NCI-H2227 treated with DMSO at 0.1 percent for 48 hours (cell line): Measurements from ENCODE around the gene AADAT.
"Not testable (repeated sequence)": the region's sequence is repeated elsewhere in the genome, so short reads cannot be mapped to it uniquely, and the experiment has no call there.

Source experiments
- DNase-seq: peaks from one replicate; lab custom pipeline; 2025; lab: John Stamatoyannopoulos, UW

Gene AADAT

DNA sequence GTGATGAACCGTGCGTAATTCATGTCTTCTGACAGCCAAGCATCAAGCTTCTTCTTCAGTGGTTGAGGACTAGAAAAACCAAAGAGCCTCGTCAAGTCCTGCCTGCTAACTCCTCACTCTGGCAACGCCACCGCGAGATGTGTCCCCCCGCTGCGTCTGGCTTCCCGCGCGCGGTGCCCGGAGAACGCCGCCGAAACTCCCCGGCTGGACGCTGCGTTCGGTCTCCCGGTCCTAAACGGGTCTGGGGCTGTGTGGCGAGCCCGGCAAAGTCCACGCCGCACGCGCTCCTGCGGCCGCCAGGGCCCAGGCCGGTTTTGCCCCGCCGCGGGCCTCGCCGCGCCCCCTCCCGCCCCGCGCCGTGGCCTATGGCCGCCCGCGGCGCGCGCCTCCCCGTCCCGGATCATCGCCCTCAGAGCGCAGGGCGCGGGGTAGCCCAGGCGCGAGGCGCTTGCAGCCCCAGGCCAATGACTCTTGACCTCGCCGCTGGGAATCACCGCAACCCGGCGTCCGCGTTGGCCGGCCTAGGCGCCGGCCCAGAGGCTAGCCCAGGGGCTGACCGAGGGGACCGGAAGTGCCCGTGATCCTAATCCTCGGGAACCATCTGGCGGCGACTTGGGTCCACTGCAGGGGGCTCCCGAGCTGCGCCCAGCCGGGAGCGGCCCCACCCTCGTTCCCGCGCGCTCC, at the start of gene AADAT:
AADAT (minus strand) TSS at position 289 of the 684 bp plus-strand sequence; CDS start at position 23, 266 bp downstream.
- peak; percentile 63 for DNase-seq

DNA sequence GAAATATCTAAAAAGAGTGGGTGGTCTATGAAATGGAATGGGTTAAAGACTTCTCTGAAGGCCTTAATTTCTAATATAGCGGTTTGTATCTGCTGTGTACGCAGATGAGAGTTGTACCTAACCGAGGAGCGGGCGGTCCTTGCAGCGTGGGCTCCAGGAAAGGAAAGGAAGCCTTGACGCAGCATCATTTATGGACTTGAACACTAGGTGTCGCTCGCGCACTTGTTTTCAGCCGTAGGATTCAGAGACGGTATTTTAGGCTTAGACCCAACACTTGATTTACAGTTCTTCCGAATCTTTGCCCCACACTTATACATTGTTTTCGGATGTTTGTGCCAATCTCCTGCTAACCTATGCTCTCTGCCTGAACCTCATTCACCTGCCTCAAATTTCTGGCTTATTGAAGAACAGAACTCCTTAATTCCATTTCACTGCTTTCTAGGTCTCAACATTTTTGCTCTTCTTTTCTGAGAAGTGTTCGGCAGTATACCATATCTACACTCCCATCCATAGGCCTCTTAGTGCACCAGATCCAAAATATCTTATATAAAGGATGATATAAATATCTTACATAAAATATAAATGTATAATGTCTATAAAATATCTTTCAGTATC, 48.9 kb upstream of the AADAT start:
- peak; percentile 76 for DNase-seq

DNA sequence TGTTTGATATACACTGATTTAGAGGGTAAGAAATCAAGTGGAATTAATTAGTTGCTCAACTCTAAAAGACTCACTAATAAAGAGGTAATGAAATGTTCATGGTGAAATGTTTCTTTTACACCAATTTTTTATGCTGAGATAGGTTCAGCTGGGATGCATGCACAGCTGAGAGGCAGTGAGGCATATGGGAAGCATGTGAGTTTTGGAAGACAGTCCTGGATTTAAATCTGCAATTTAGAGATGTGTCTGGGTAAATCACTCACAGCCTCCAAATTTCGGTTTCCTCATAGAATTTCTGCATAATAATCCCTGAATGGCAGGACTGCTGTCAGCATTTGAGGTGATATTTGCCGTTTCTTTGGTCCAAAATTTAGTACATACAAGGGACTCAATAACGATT, 48.2 kb upstream of the AADAT start:
- no peak for DNase-seq

DNA sequence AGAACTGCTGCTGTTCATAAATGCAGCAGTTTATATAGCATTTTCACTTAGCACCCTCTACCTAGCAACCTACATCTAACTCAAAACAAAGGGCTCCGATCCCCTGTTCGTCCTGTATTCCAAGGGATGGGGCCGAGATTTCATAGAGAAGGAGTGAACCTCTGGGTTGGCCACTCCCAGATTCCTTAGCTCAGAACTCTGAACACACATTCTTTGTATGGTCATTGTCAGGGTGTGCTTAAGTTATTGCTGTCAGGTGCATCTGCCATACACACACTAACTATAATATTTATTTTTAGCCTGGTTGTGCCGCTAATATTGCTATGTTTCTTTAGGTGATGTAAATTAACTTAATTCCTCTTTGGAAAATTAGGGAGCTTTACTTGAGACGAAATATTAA, 47.7 kb upstream of the AADAT start:
- no peak for DNase-seq

DNA sequence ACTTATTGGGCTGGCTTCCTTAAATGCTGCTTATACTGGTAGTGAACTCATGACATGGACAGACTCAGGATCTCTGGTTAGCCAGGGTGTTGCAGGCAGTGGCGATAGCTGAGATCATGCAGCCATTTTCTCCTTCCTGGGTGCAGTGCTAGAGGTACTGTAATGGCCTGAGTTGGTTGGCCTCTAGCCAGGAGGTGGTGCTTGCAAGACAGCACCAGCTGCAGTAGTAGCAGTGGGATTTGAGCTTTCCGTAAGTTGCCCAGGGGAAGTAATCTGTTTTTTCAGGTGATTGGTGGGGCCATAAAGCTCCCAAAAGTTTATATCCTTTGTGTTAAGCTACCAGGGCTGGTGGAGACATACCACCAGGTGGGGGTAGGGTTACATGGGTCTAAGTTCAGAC, 45.1 kb upstream of the AADAT start:
- no peak for DNase-seq

DNA sequence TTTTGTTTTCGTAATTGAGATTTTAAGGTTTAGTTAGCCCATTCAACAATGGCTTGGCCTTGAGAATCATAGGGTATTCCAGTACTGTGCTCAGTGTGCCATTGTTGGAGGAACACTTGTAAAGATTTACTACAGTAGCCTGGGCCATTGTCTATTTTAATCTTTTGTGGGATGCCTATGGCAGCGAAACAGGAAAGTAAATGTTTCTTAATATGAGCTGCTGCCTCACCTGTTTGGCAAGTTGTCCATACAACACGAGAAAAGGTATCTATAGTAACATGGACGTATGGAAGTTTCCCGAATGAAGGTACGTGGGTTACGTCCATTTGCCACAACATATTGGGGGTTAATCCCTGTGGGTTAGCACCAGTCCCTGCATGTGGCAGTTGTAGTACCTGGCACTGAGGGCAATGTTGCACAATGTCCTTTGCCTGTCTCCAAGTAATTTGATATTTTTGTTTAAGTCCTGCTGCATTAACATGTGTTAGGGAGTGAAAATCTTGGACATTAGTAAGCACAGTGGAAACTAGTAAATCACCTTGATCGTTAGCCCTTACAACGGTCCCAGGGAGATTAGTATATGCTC, 38.6 kb upstream of the AADAT start:
- no peak for DNase-seq

DNA sequence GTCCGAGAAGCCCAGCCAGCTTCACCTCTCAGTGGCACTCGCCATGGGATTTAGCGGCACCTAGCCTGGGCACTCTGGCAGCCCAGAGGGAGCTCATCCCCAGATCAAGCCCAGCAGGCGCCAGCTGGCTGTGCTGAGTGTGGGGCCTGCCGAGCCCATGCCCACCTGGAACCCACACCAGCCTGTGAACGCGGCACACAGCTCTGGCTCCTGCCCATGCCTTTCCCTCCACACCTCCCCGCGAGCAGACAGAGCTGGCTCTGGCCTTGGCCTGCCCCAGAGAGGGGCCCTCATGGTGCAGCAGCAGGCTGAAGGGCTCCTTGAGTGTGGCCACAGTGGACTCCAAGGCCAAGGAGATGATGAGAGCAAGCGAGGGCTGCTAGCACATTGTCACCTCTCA, 38.0 kb upstream of the AADAT start:
- no peak for DNase-seq

DNA sequence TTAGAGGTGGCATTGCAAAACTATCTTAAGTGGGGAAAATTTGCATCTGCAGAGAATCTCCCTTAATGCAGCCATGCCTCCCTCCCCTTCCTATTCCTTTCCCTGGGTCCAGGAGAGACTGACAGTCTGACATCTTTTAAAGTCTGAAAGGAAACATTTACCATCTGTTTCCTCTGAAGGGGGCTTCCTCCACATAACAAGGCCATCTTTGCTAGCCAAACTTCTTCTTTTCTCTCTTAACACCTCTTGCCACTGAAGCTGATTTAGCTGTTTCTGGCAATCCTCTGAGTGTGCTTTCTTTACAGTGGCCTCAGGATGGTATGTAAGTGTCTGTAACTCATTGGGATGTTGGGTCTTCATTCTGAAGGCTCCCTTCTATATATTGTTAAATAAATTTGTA, 34.6 kb upstream of the AADAT start:
- no peak for DNase-seq

DNA sequence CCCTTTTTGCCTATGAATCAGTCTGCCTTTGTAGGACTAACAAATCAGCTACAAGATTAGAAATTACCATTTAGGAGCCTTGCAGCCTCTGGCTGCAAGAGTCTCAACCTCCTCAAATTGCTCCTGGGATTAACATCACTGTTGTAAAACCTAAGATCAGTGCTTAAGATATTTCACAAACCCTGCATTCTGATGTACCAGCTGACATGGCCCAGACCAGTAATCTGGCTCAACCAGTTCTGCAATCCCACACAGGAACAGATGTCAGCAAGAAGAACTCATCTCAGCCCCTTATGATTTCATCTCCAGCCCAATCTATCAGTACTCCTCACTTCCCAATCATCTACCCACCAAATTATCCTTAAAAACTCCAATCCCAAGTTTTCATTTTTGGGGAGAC, 32.5 kb upstream of the AADAT start:
- no peak for DNase-seq

DNA sequence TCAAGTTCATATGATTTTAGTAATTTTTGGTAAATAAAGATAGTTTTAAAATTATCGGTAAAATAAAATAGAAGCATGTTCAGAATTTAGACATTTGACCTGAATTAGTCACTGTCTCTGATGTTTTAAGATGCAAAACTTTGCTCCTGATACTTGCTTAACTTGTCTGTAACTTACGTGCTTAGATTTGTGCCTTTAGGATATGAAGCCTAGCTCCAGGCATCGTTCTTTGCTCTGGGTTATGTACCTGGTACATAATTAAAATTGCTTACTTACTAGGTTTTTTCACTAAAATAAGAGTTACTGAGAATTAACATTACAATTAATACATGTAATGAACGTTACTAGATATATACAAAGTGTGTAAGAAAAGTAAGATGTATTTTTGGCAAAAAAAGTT, 24.9 kb upstream of the AADAT start:
- DNase-seq, result no peak

DNA sequence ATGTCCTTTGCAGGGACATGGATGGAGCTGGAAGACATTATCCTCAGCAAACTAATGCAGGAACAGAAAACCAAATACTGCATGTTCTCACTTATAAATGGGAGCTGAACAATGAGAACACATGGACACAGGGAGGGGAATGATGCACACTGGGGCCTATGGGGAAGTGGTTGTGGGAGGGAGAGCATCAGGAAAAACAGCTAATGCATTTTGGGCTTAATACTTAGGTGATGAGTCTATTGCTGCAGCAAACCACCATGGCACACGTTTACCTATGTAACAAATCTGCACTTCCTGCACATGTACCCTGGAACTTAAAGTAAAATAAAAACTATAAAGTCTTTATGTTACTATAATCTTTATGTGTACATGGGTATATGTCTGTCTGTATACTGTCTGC, 24.4 kb upstream of the AADAT start:
- DNase-seq, result not testable (repeated sequence)

DNA sequence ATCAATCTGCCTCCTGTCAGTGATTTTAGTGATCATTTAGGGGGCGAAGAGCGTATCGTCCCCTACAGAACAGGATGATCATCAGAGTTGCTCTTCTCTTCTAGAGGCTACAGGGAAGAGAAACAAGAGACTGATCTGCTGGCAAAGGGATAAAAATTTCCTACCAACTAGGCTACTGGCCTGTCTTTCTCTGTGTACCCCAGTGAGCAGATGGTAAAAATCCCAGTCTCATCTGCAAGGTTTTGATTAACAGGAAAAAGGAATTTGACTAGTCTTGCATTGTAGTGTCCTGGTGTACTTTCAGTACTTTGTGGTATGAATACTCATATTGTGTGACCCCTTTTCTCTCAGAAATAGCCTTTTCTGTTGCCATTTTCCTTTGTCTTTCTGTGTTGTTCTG, 21.8 kb upstream of the AADAT start:
- DNase-seq, result no peak

DNA sequence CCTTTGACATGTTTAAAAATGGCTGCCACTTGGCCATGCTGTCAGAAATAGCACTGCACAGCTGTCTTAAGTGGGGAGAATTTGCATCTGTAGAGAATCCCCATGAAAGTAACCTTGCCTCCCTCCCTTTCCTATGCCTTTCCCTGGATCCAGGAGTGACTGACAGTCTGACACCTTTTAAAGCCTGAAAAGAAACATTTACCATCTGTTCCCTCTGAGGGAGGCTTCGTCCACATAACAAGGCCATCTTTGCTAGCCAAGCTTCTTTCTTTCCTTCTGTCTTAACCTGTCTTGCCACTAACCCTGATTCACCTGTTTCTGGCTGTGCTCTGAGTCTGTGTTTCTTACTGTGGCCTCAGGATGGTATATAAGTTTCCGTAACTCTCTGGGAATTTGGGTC, 21.3 kb upstream of the AADAT start:
- DNase-seq, result no peak

DNA sequence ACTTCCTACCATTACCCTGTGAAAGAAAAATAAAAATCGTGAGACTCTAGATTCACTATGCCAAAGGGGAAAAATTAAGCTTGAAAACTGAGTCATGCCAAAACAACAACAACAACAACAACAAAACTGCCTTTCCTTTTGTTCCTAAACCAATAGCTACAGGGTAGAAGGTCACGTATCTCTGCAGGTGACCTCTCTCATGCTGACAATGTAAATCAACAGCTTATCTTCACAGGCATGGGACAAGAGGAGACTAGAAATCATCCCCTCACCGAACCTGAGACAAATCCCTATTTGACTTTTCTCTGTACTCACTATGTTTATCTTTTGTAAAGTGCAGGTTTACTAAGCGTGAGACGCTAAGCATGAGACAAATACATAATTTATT, 20.5 kb upstream of the AADAT start:
- no peak for DNase-seq

DNA sequence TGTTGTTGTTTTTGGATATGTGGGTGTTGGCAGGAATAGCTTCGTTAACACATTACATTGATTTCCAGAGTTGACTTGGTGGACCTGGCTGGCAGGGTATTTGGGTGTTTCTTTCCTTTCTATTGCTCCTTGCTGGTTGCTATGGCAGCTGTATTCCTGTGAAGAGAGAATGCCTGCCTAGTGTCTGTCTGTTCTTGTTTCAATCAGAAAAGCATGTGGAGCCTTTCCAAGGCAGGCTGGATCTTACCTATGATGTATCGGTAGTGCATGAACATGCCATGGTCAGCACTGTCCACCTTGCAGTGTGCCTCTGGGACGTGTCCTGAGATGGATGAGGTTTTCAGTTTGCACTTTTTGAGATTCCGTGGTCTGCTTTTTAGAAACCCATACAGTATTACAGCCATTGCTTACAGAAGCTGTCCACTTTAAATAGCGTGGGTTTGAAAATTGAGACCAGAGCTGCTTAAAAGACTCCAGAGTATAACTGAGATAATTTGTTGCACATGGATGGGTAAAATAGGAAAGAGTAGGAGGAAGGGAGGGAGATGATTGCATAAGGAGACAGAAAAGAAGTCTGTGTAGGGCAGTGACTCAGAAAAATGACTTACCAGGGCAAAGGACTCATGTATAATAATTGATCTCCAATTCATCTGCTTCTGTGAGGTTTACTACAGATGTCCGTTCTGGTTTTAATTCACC, 20.0 kb upstream of the AADAT start:
- peak; percentile 3 for DNase-seq

DNA sequence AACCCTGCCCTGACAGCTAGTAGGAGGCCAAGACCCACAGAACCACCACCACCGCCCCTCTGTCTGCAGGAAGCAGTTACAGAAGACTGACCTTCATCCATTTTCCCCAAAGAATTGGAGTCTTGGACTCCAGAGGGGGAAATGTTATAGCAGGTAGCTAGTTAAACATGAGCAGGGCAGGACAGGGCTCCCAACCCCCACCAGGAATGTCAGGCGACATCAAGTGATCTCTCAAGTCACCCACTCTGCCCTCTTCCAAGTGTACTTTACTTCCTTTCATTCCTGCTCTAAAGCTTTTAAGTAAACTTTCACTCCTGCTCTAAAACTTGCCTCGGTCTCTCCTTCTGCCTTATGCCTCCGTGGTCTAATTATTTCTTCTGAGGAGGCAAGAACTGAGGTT, 17.1 kb upstream of the AADAT start:
- no peak for DNase-seq

DNA sequence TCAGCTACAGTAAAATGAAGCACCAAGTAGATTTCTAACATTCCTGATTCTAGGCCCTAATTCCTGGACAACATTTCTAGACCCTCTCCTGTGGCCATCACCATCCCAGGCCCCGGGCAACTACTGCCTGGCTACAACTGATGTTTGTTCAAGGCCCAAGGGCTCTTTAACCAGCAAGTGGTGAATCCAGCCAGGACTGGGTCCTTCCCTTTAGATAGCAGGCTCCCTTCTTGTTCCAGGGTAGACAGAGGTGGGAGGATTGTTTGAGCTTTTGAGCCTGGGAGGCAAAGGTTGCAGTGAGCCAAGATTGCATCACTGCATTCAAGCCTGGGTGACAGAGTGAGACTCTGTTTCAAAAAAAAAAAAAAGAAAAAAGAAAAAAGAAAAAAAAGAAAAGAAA, 12.7 kb upstream of the AADAT start:
- DNase-seq, result no peak

DNA sequence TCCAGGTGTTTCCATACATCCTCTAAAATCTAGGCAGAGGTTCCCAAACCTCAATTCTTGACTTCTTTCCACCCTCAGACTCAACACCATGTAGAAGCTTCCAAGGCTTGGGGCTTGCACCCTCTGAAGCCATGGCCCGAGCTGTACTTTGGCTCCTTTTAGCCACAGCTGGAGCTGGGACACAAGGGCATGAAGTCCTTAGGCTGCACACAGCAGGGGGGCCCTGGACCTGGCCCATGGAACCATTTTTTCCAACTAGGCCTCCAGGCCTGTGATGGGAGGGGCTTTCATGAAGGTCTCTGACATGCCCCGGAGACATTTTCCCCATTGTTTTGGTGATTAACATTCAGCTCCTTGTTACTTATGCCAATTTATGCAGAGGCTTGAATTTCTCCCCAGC, 8.4 kb upstream of the AADAT start:
- not testable (repeated sequence) for DNase-seq

DNA sequence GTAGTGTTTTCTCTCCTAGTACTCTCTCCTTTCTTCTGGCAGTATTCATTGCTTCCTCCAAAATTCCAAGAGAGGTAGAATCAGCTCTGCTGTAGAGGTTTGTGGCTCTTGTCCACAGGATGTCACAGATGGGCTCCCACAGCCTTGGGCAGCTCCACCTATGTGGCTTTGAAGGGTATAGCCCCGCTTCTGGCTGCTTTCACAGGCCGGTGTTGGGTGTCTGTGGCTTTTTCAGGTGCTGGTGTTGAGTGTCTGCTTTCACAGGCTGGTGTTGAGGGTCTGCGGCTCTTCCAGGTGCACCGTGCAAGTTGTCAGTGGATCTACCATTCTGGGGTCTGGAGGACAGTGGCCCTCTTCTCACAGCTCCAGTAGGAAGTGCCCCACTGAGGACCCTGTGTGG, 7.9 kb upstream of the AADAT start:
- no peak for DNase-seq

DNA sequence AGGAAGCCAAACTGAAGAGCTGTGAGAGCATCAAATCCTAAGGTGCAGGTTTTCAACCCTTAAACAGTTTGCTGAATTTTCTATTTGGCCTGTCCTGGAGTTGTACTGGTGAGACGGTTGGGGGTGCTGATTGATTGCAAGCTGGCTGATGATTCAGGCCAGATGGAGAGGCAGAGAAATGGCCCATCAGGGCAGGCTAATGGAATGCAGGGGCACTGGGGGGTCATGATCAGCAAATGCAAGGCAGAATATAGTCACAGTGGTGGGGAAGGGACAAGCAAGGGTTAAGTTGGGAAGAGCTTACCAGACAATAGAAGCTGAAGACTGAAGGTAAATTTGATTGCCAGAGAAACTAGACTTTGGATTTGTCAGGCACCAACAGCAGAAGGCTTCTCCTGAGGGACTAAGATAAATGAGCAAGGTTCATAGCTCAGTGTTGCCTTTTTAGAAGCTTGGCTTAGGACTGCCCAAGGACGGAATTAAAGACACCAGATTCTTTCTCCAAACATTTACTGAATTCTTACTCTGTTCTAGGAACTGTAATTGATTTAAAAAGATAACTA, 4.3 kb upstream of the AADAT start:
- no peak for DNase-seq

DNA sequence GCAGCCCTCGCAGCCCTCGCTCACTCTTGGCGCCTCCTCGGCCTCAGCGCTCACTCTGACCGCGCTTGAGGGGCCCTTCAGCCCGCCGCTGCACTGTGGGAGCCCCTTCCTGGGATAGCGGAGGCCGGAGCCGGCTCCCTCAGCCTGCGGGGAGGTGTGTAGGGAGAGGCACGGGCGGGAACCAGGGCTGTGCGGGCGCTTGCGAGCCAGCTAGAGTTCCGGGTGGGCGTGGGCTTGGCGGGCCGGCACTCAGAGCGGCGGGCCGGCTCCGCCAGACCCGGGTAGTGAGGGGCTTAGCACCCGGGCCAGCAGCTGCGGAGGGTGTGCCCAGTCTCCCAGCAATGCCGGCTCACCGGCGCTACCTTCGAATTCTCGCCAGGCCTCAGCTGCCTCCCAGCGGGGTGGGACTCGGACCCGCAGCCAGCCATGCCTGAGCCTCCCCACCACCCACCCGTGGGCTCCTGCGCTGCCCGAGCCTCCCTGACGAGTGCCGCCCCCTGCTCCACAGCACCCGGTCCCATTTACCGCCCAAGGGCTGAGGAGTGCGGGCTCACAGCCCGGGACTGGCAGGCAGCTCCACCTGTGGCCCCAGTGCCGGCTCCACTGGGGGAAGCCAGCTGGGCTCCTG, 1.4 kb upstream of the AADAT start:
- no peak for DNase-seq

DNA sequence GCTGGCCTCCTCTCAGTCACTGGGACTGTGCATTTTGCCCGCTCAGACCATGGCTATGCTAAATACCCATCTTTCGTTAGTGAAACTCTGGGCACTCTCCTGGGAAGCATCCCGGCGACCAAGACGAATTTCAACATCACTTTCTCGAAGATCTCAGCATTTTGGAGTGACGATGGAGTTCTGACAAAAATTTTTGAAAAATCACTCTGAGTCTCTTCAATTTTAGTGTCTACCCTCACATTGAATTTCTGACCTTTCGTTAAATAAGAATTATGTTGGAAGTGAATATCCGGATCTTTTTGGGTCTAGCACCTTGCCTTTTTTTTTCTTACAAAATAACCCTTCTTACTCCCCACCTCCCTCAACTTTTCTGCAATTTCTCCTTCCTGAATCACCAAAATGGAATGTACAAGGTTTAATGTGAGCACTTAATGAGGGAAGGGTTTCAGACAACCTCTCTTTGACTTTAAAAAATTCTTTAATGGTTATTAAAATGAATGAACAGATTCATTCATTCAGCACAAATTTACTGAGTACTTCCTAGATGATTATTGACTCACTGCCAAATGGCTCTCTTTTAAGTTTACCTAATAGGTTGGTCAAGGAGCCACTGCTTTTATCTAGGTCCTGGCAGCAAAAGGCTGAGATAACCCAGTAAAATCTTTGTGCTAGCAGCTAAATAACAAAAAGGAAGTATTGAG, 746 bp upstream of the AADAT start:
- no peak for DNase-seq
